SK-N-SH (cell line): ENCODE measurements around the gene TRO. TPM values are rescaled to one million over a fixed set of nuclear protein-coding genes. Genes with fewer than 3 reads are reported as not detected.

Source experiments
- CTCF ChIA-PET: fragments of 300-600, 350-600 bp; formaldehyde crosslinking; extraction: SDS; loops from one replicate; lab custom pipeline; 2021; lab: Yijun Ruan, JAX
- POLR2A ChIA-PET: fragments of 350-600 bp; sonication (Branson Sonifier 250); formaldehyde crosslinking; extraction: SDS; loops from one replicate; lab custom pipeline; 2020; ENCODE audit warnings: antibody characterized with exemption, inconsistent platforms; lab: Yijun Ruan, JAX
- DNase-seq: peaks from one replicate; pipeline ENCODE4 v3.0.0; 2012
- H2AFZ ChIP-seq: fragments of 200-600 bp; sonication (generic); 2 replicates; pipeline ENCODE4 v1.8.1; 2016; ENCODE audit warnings: antibody characterized with exemption, mild to moderate bottlenecking, low read depth
- H3F3A ChIP-seq: fragments of 200-600 bp; sonication (generic); replicated peaks from 2 replicates; pipeline ENCODE3; 2016; ENCODE audit warnings: antibody characterized with exemption, mild to moderate bottlenecking; ENCODE audit not compliant: insufficient read depth
- H3K27ac ChIP-seq, 2 experiments: fragments of 200-500 bp in 1 of 2; fragments of 200-600 bp in 1 of 2; sonication (Bioruptor generic) in 1 of 2; sonication (generic), shearing (Covaris generic) in 1 of 2; 2 replicates each; pipeline versions ENCODE4 v1.5.1 to v1.6.1; 2014 to 2016; ENCODE audit warnings: low read depth in 2 of 2, inconsistent platforms in 1 of 2, low read length in 1 of 2, mild to moderate bottlenecking in 1 of 2, mixed read lengths in 1 of 2
- H3K27me3 ChIP-seq: fragments of 200-600 bp; sonication (generic), shearing (Covaris generic); 2 replicates; pipeline ENCODE4 v1.6.1; 2016; ENCODE audit warnings: mixed run types; ENCODE audit not compliant: insufficient read depth
- H3K36me3 ChIP-seq, 2 experiments: fragments of 200-500 bp in 1 of 2; fragments of 200-600 bp in 1 of 2; sonication (Bioruptor generic) in 1 of 2; sonication (generic) in 1 of 2; replicated peaks in 1 of 2; 2 replicates each; pipeline versions ENCODE3 to v1.5.1; 2014 to 2016; ENCODE audit warnings: low read length in 1 of 2, mild to moderate bottlenecking in 1 of 2; ENCODE audit not compliant: insufficient read depth in 2 of 2, control insufficient read depth in 1 of 2
- H3K4me1 ChIP-seq, 2 experiments: fragments of 200-500 bp in 1 of 2; fragments of 200-600 bp in 1 of 2; sonication (Bioruptor generic) in 1 of 2; sonication (generic), shearing (Covaris generic) in 1 of 2; 2 replicates each; pipeline versions ENCODE4 v1.5.1 to v1.6.1; 2014 to 2016; ENCODE audit warnings: low read depth in 1 of 2, low read length in 1 of 2, mixed run types in 1 of 2; ENCODE audit not compliant: insufficient read depth in 2 of 2, control insufficient read depth in 1 of 2
- H3K4me2 ChIP-seq: fragments of 200-600 bp; sonication (generic), shearing (Covaris generic); 2 replicates; pipeline ENCODE4 v1.6.1; 2017; ENCODE audit warnings: mixed run types
- H3K4me3 ChIP-seq, 2 experiments: fragments of 200-500 bp in 1 of 2; fragments of 200-600 bp in 1 of 2; sonication (Bioruptor generic) in 1 of 2; sonication (generic), shearing (Covaris generic) in 1 of 2; 2 replicates each; pipeline versions ENCODE4 v1.5.1 to v1.8.1; 2014 to 2016; ENCODE audit warnings: low read depth in 2 of 2, inconsistent platforms in 1 of 2, low read length in 1 of 2, mild to moderate bottlenecking in 1 of 2, mixed read lengths in 1 of 2, moderate library complexity in 1 of 2
- H3K79me2 ChIP-seq: fragments of 200-600 bp; sonication (generic); 2 replicates; pipeline ENCODE4 v1.8.1; 2017; ENCODE audit warnings: mild to moderate bottlenecking; ENCODE audit not compliant: insufficient read depth
- H3K9ac ChIP-seq: fragments of 200-600 bp; sonication (generic); 2 replicates; pipeline ENCODE4 v1.6.1; 2017; ENCODE audit warnings: mixed run types
- H3K9me2 ChIP-seq: fragments of 200-600 bp; sonication (generic); 2 replicates; pipeline ENCODE4 v1.6.1; 2017; ENCODE audit warnings: mixed run types
- H3K9me3 ChIP-seq: fragments of 200-600 bp; sonication (generic); 2 replicates; pipeline ENCODE4 v1.6.1; 2017; ENCODE audit warnings: mixed run types, mild to moderate bottlenecking, moderate library complexity
- H4K20me1 ChIP-seq: fragments of 200-600 bp; sonication (generic); 2 replicates; pipeline ENCODE4 v1.6.1; 2017; ENCODE audit warnings: mild to moderate bottlenecking, mixed run types; ENCODE audit not compliant: insufficient read depth
- CTCF ChIP-seq: fragments of 200-600 bp; sonication (generic); IDR thresholded peaks from 2 replicates; pipeline ENCODE4 v1.6.1; 2017; ENCODE audit warnings: antibody characterized with exemption, mild to moderate bottlenecking, moderate library complexity
- ELF1 ChIP-seq: IDR thresholded peaks from 2 replicates; pipeline ENCODE4 v1.4.0; 2012
- EP300 ChIP-seq, 2 experiments: IDR thresholded peaks; 2 replicates each; pipeline versions ENCODE4 v1.4.0 to v1.6.1; 2012; ENCODE audit warnings: borderline replicate concordance in 1 of 2, low read depth in 1 of 2, low read length in 1 of 2
- EZH2phosphoT487 ChIP-seq: fragments of 200-600 bp; sonication (generic); IDR thresholded peaks from 2 replicates; pipeline ENCODE4 v1.6.1; 2017; ENCODE audit warnings: low read depth, mixed run types, mild to moderate bottlenecking, antibody characterized with exemption, moderate library complexity, borderline replicate concordance
- FOXJ3 ChIP-seq: sonication (generic); formaldehyde crosslinking; IDR thresholded peaks from 2 replicates; pipeline ENCODE4 v1.5.1; 2020; ENCODE audit warnings: mild to moderate bottlenecking, missing genetic modification reagents
- GATA2 ChIP-seq: sonication (generic); formaldehyde crosslinking; IDR thresholded peaks from 2 replicates; pipeline ENCODE4 v1.5.0; 2020; ENCODE audit warnings: mild to moderate bottlenecking, missing genetic modification reagents
- JUND ChIP-seq: IDR thresholded peaks from 2 replicates; pipeline ENCODE4 v1.4.0; 2012
- MXI1 ChIP-seq: IDR thresholded peaks from 2 replicates; pipeline ENCODE4 v1.6.1; 2012; ENCODE audit warnings: mild to moderate bottlenecking, low read depth, low read length, improper control_type of control experiment
- NFIC ChIP-seq: IDR thresholded peaks from 2 replicates; pipeline ENCODE4 v1.4.0; 2012; ENCODE audit warnings: borderline replicate concordance
- NRF1 ChIP-seq: IDR thresholded peaks from 2 replicates; pipeline ENCODE4 v1.6.1; 2012; ENCODE audit warnings: low read depth, mild to moderate bottlenecking, low read length
- POLR2AphosphoS5 ChIP-seq: IDR thresholded peaks from 2 replicates; pipeline ENCODE4 v1.6.1; 2012; ENCODE audit warnings: low read depth, low read length
- RAD21 ChIP-seq: IDR thresholded peaks from 2 replicates; pipeline ENCODE4 v1.6.1; 2012; ENCODE audit warnings: mild to moderate bottlenecking, low read length
- RCOR1 ChIP-seq: fragments of 150-350 bp; IDR thresholded peaks from 2 replicates; pipeline ENCODE4 v1.6.1; 2017; ENCODE audit warnings: antibody characterized with exemption, low read length
- RXRA ChIP-seq: IDR thresholded peaks from 2 replicates; pipeline ENCODE4 v1.4.0; 2012; ENCODE audit warnings: low read depth, mild to moderate bottlenecking, borderline replicate concordance
- SIN3A ChIP-seq: IDR thresholded peaks from 2 replicates; pipeline ENCODE4 v1.6.1; 2012; ENCODE audit warnings: low read depth, mild to moderate bottlenecking, low read length, moderate library complexity, borderline replicate concordance
- YY1 ChIP-seq: IDR thresholded peaks from 2 replicates; pipeline ENCODE4 v1.4.0; 2012; ENCODE audit warnings: low read depth, mild to moderate bottlenecking
- ZBTB33 ChIP-seq: IDR thresholded peaks from 2 replicates; pipeline ENCODE4 v1.4.0; 2012; ENCODE audit warnings: low read depth, borderline replicate concordance
- WGBS: methylation state at CpG from one replicate; pipeline ENCODE4 v1.1.6; 2017; ENCODE audit warnings: low lambda C conversion rate; 5-methylcytosine and 5-hydroxymethylcytosine counted together
- polyA plus RNA-seq, 3 experiments: library from polyadenylated mRNA; depleted of rRNA; stranded (reverse); fragments of >200 nt; gene quantifications; 2 replicates each; pipeline ENCODE4 v1.2.3, GENCODE V29; 2012
- TF ChIP-seq, protein P1 (sequence below): IDR thresholded peaks from 2 replicates; pipeline ENCODE4 v1.4.0; 2012; ENCODE audit warnings: low read depth, borderline replicate concordance
- TF ChIP-seq, protein P2 (sequence below): IDR thresholded peaks from 2 replicates; pipeline ENCODE4 v1.6.1; 2012; ENCODE audit warnings: mild to moderate bottlenecking, low read depth, low read length, moderate library complexity
- TF ChIP-seq, protein P3 (sequence below): IDR thresholded peaks from 2 replicates; pipeline ENCODE4 v1.4.0; 2012; ENCODE audit warnings: low read depth

TRO gene
- polyA plus RNA-seq, 1 of the 3 experiments (the other 2 are of a cell fraction): 59.1 TPM

- no peak for TF ChIP-seq SIN3A
- TF ChIP-seq, all 33 proteins: peak for 0
These were observed 14.7 kb downstream of the TRO start (continued) for GRCh38 chrX:54935306-54935705.

GRCh38 chrX:54937416-54937815 lies 16.8 kb downstream of the TRO start:
- H3F3A ChIP-seq: no peaks in the 10 kb centered on the region
- H4K20me1 ChIP-seq: no peaks in the 10 kb centered on the region
- 35% methylated on average over 4 of the region's 4 CpGs for WGBS
- no peaks in the 10 kb centered on the region for H3K9me2 ChIP-seq
- no peak overlapping the region for H3K9ac ChIP-seq
- H3K79me2 ChIP-seq: no peaks in the 10 kb centered on the region
- no peak overlapping the region for H2AFZ ChIP-seq
- ChIA-PET POLR2A (no interaction called here), CTCF (no interaction called here)
- DNase-seq: no peak
- no peaks in the 10 kb centered on the region for H3K9me3 ChIP-seq
- H3K4me1 ChIP-seq: no peaks in the 10 kb centered on the region
- H3K4me3 ChIP-seq: no peak overlapping the region
- no peaks in the 10 kb centered on the region; the same call in 1 of the 2 replicates for H3K27me3 ChIP-seq
- H3K4me2 ChIP-seq: no peak overlapping the region
- no peak overlapping the region for H3K27ac ChIP-seq
- H3K36me3 ChIP-seq: no peaks in the 10 kb centered on the region
- TF ChIP-seq ZBTB33 (no peak), MXI1 (no peak), RAD21 (no peak), EP300 (IDR thresholded peaks at IDR 0.05; ENCODE audit: borderline replicate concordance in 1 of 2, low read depth in 1 of 2, low read length in 1 of 2) (no peak), RXRA (no peak), EZH2phosphoT487 (no peak), RCOR1 (no peak), YY1 (no peak), NFIC (no peak), CTCF (no peak), POLR2AphosphoS5 (no peak), GATA2 (no peak), ELF1 (no peak), FOXJ3 (CRISPR knock-in tag) (no peak), JUND (no peak), NRF1 (no peak)
- TF ChIP-seq, protein P1, sequence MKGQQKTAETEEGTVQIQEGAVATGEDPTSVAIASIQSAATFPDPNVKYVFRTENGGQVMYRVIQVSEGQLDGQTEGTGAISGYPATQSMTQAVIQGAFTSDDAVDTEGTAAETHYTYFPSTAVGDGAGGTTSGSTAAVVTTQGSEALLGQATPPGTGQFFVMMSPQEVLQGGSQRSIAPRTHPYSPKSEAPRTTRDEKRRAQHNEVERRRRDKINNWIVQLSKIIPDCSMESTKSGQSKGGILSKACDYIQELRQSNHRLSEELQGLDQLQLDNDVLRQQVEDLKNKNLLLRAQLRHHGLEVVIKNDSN: no peak
- TF ChIP-seq, protein P2, sequence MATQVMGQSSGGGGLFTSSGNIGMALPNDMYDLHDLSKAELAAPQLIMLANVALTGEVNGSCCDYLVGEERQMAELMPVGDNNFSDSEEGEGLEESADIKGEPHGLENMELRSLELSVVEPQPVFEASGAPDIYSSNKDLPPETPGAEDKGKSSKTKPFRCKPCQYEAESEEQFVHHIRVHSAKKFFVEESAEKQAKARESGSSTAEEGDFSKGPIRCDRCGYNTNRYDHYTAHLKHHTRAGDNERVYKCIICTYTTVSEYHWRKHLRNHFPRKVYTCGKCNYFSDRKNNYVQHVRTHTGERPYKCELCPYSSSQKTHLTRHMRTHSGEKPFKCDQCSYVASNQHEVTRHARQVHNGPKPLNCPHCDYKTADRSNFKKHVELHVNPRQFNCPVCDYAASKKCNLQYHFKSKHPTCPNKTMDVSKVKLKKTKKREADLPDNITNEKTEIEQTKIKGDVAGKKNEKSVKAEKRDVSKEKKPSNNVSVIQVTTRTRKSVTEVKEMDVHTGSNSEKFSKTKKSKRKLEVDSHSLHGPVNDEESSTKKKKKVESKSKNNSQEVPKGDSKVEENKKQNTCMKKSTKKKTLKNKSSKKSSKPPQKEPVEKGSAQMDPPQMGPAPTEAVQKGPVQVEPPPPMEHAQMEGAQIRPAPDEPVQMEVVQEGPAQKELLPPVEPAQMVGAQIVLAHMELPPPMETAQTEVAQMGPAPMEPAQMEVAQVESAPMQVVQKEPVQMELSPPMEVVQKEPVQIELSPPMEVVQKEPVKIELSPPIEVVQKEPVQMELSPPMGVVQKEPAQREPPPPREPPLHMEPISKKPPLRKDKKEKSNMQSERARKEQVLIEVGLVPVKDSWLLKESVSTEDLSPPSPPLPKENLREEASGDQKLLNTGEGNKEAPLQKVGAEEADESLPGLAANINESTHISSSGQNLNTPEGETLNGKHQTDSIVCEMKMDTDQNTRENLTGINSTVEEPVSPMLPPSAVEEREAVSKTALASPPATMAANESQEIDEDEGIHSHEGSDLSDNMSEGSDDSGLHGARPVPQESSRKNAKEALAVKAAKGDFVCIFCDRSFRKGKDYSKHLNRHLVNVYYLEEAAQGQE: no peak
- TF ChIP-seq, protein P3, sequence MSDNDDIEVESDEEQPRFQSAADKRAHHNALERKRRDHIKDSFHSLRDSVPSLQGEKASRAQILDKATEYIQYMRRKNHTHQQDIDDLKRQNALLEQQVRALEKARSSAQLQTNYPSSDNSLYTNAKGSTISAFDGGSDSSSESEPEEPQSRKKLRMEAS: no peak
- TF ChIP-seq, all 33 proteins: peak for 0
